Mucosa of rectum (tissue), 2 donors: ENCODE results near the gene BRD7.

Experiments
- H3K27ac ChIP-seq, 2 donors: one replicate each; pipeline ENCODE4 v1.7.0; 2013; ENCODE audit warnings: inconsistent platforms in 2 of 2, low read depth in 2 of 2, low read length in 2 of 2
- H3K27me3 ChIP-seq, 2 donors: one replicate each; pipeline ENCODE4 v1.7.0; 2013; ENCODE audit warnings: low read length in 2 of 2; ENCODE audit not compliant: control insufficient read depth in 2 of 2, insufficient read depth in 2 of 2
- H3K36me3 ChIP-seq, 2 donors: one replicate each; pipeline ENCODE4 v1.7.0; 2013; ENCODE audit warnings: low read length in 2 of 2; ENCODE audit not compliant: control insufficient read depth in 2 of 2, insufficient read depth in 2 of 2
- H3K4me1 ChIP-seq, 2 donors: one replicate each; pipeline ENCODE4 v1.7.0; 2013; ENCODE audit warnings: low read length in 2 of 2, mild to moderate bottlenecking in 1 of 2; ENCODE audit not compliant: control insufficient read depth in 2 of 2, insufficient read depth in 2 of 2
- H3K4me3 ChIP-seq, 2 donors: one replicate each; pipeline ENCODE4 v1.7.0; 2013; ENCODE audit warnings: low read length in 2 of 2
- H3K9ac ChIP-seq, 2 donors: one replicate each; pipeline ENCODE4 v1.7.0; 2013; ENCODE audit warnings: low read length in 2 of 2, low read depth in 1 of 2, mild to moderate bottlenecking in 1 of 2
- H3K9me3 ChIP-seq, 2 donors: one replicate each; pipeline ENCODE4 v1.7.0; 2013; ENCODE audit warnings: low read length in 2 of 2; ENCODE audit not compliant: control insufficient read depth in 2 of 2
- donor health status: healthy.
- donor health status: Normal muscosa, but diverticular disease.

BRD7 gene

GRCh38 chr16:50389900-50390299 lies 21.1 kb upstream of the BRD7 start:
- Histone ChIP-seq H3K4me1 (no peaks in the 10 kb centered on the region), H3K9ac (no peak overlapping the region), H3K36me3 (no peaks in the 10 kb centered on the region), H3K27me3 (no peaks in the 10 kb centered on the region), H3K4me3 (no peak overlapping the region), H3K9me3 (no peaks in the 10 kb centered on the region), H3K27ac (no peak overlapping the region)

DNA sequence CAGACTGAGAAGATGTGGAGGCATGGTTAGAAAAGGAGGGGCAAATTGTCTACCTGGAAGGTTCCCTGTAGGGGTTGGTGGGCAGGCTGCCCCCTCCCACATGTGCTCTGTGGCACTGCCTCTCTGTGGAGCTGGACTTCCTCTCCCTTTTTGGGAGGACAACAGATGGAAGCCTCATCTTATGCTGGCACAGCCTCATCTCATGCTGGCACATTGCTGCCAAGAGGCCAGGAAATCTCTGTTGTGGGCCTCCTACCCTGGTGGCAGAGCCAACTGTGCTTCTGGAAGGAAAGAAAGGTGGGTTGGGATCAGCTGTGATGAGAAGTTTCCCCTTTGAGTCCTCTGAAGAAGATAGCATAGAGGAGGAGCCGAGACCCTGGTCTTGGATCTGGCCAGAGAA lies 19.7 kb upstream of the BRD7 start:
- H3K27me3 ChIP-seq: no peaks in the 10 kb centered on the region
- H3K36me3 ChIP-seq: no peaks in the 10 kb centered on the region
- H3K27ac ChIP-seq: no peak overlapping the region
- no peak overlapping the region for H3K4me3 ChIP-seq
- no peak overlapping the region for H3K9ac ChIP-seq
- H3K4me1 ChIP-seq: no peaks in the 10 kb centered on the region
- H3K9me3 ChIP-seq: no peaks in the 10 kb centered on the region

DNA sequence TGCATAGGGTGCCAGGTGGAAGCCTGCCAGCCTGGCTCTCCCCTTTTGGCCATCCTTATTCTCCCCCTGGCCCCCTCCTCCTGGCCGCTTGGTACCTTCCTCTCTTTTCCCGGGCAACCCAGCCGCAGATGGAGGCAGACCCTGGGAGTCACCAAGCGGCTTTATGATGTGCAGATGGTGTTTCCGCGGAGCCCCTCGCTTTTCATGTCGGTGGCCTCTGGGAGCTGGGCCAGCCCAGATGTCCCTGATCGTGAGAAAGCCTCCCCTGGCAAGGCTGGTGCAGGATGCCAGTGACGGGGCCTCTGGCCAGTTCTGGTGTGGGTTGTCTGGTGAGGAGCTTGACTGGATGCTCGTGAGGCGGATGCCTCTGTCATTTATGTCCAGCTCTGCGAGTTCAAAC lies 18.0 kb upstream of the BRD7 start:
- no peak overlapping the region for H3K9ac ChIP-seq
- no peaks in the 10 kb centered on the region for H3K36me3 ChIP-seq
- no peak overlapping the region for H3K27ac ChIP-seq
- H3K27me3 ChIP-seq: no peaks in the 10 kb centered on the region
- H3K4me1 ChIP-seq: no peaks in the 10 kb centered on the region
- H3K4me3 ChIP-seq: no peak overlapping the region
- no peaks in the 10 kb centered on the region for H3K9me3 ChIP-seq

DNA sequence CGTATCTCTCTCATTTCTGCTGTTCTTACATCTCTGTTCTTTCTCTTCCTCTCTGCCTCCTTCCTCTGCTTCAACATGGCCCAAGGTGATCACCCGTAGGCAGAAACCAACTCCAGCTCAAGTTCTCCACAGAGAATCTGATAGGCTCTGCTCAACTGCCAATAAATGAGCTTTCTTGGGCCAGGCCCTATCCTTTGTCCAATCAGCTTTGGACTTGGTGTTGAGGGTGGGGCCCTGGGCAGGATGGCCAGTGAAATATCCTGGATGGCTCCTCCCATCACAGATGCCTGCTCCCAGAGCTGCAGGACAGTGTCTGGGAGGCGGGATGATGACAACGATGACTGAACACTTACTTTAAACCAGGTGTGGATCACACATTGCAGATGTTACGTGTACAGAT lies 17.4 kb upstream of the BRD7 start:
- no peak overlapping the region for H3K27ac ChIP-seq
- no peak overlapping the region for H3K4me3 ChIP-seq
- no peaks in the 10 kb centered on the region for H3K9me3 ChIP-seq
- H3K9ac ChIP-seq: no peak overlapping the region
- H3K27me3 ChIP-seq: no peaks in the 10 kb centered on the region
- no peaks in the 10 kb centered on the region for H3K4me1 ChIP-seq
- H3K36me3 ChIP-seq: no peaks in the 10 kb centered on the region

DNA sequence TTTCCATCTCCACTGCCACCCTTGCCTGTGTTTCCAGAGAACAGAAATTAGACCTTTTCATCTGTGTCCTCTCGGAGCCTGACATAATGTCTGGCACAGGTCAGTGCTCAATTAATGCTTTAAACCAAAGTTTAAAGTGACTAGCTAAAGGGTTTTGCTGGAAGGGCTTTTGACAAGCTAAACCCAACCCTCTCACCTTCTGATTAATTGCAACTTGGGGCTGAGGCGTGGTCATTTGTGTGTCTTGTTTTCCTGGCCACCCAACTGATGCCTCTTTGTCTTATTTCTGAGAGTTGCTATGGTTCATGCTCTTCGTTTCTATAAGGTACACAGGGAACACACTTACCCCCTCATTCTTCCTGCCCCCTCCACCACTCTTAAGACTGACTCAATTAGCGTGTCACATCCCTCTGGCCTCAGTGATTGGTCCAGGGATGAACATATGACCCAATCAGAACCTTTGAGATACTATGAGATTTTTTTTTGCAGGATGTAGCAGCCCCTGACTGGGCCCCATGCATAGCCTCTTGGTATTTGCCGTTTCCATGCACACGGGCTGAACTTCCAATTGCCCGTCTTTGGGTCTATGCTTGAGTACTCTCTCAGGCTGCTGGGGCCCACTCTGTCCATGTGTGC lies 15.8 kb upstream of the BRD7 start:
- H3K36me3 ChIP-seq: no peaks in the 10 kb centered on the region
- no peaks in the 10 kb centered on the region for H3K27me3 ChIP-seq
- H3K4me3 ChIP-seq: no peak overlapping the region

GRCh38 chr16:50381679-50382440 lies 13.1 kb upstream of the BRD7 start:
- Histone ChIP-seq H3K27me3 (no peaks in the 10 kb centered on the region), H3K36me3 (no peaks in the 10 kb centered on the region), H3K27ac (no peak overlapping the region), H3K9me3 (no peaks in the 10 kb centered on the region), H3K4me3 (no peak overlapping the region), H3K4me1 (no peaks in the 10 kb centered on the region), H3K9ac (no peak overlapping the region)

More for the DNA sequence above, 15.8 kb upstream of the BRD7 start:
- Histone ChIP-seq H3K27ac (no peak overlapping the region), H3K9ac (no peak overlapping the region), H3K9me3 (no peaks in the 10 kb centered on the region), H3K4me1 (no peaks in the 10 kb centered on the region)

GRCh38 chr16:50378417-50378816 lies 9.6 kb upstream of the BRD7 start:
- H3K36me3 ChIP-seq: no peaks in the 10 kb centered on the region
- H3K4me3 ChIP-seq: no peak overlapping the region
- H3K27ac ChIP-seq: no peak overlapping the region
- H3K9ac ChIP-seq: no peak overlapping the region
- H3K27me3 ChIP-seq: no peaks in the 10 kb centered on the region
- H3K9me3 ChIP-seq: no peaks in the 10 kb centered on the region
- no peaks in the 10 kb centered on the region for H3K4me1 ChIP-seq

GRCh38 chr16:50377001-50377400 lies 8.2 kb upstream of the BRD7 start:
- Histone ChIP-seq H3K4me1 (no peaks in the 10 kb centered on the region), H3K27me3 (no peaks in the 10 kb centered on the region), H3K36me3 (no peaks in the 10 kb centered on the region), H3K27ac (no peak overlapping the region), H3K9me3 (no peaks in the 10 kb centered on the region), H3K9ac (no peak overlapping the region), H3K4me3 (no peak overlapping the region)

DNA sequence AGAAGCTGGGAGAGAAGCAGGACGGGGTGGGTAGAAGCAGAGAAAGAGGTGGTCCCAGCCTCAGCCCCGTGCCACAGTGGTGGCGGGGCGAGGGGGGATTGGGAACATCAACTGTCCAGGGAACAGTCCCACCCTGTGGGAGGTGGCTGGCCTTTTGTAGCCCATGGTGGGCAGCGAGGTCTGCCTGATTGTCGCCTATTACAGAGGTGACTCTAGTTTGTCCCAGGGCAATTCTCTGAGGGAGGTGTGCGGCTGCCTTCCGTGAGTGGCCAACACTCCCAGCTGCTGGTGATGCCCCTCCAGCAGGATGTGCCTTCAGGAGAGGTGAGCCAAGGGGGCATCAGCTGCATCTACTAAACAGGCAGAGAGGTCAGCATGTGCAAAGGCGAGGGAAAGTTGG lies 5.0 kb upstream of the BRD7 start:
- H3K4me1 ChIP-seq: no peaks in the 10 kb centered on the region
- H3K9me3 ChIP-seq: no peaks in the 10 kb centered on the region
- H3K36me3 ChIP-seq: no peaks in the 10 kb centered on the region
- H3K27me3 ChIP-seq: no peaks in the 10 kb centered on the region
- H3K27ac ChIP-seq: no peak overlapping the region
- H3K9ac ChIP-seq: no peak overlapping the region
- no peak overlapping the region for H3K4me3 ChIP-seq

DNA sequence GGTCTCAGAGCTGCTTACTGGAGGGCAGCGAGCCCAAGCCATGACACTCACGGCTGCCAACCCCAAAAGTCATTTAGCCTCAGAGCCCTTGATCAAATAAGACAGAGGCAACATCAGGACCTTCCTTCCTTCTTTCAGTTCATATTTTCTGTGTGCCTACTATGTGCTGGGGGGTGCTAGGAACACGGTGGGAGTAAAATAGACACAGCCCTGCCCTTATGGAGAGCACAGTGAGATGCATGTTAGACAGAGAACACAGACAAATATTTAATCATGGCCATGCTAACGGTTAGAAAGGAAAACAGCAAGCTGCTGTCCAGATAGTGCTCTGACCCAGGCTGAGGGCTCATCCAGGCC lies 4.5 kb upstream of the BRD7 start:
- Histone ChIP-seq H3K4me3 (no peak overlapping the region), H3K36me3 (no peaks in the 10 kb centered on the region), H3K27me3 (no peaks in the 10 kb centered on the region), H3K27ac (no peak overlapping the region), H3K9ac (no peak overlapping the region), H3K9me3 (no peaks in the 10 kb centered on the region), H3K4me1 (no peaks in the 10 kb centered on the region)
